GM21619 (cell line): ENCODE data around the gene STX4.

Experiments used
- ATAC-seq: cut with Tn5 transposase; IDR thresholded peaks from one replicate; pipeline ENCODE4 v1.9.1; 2021; ENCODE audit not compliant: unreplicated experiment

Gene STX4

DNA sequence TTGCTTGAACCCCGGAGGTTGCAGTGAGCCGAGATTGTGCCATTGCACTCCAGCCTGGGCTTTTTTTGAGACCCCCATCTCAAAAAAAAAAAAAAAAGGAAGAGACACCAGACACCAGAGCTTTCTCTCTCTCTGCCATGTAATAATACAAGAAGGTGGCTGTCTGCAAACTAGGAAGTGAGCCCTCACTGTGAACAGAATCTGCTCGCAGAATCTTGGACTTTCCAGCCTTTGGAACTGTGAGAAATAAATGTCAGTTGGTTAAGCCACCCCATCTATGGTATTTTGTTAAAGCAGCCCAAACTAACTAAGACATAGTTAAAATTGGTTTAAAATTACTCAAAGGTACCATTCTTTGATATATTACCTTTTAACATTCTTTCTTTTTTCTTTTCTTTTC, 12.8 kb upstream of the STX4 start:
- no peak for ATAC-seq

DNA sequence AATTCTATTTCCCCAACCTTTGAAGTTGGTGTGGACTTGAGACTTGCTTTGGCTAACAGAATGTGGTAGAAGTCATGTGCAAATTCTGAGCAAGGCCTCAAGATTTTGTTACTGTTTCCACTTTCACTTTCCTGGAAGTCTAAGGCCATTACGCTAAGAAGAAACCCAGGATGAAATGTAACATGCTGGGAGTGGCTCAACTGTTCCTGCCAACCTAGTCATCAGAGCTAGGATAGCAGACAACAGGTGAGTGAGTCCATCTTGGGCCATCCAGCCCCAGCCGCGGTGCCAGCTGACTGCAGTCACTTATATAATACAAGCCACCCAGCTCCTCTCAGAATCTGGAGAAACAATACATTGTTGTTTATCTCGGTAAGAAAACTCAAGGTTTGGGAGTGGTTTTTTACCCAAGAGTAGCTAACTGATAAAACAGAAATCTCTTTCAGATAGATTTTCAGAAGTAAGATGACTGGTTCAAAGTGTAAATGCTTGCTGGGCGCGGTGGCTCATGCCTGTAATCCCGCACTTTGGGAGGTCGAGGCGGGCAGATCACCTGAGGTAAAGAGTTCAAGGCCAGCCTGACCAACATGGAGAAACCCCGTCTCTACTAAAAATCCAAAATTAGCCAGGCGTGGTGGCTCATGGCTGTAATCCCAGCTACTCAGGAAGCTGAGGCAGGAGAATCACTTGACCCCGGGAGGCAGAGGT, 10.7 kb upstream of the STX4 start:
- no peak for ATAC-seq

GRCh38 chr16:31023252-31023602, 10.1 kb upstream of the STX4 start:
- ATAC-seq: no peak

GRCh38 chr16:31023627-31024226, 9.6 kb upstream of the STX4 start:
- ATAC-seq: no peak

DNA sequence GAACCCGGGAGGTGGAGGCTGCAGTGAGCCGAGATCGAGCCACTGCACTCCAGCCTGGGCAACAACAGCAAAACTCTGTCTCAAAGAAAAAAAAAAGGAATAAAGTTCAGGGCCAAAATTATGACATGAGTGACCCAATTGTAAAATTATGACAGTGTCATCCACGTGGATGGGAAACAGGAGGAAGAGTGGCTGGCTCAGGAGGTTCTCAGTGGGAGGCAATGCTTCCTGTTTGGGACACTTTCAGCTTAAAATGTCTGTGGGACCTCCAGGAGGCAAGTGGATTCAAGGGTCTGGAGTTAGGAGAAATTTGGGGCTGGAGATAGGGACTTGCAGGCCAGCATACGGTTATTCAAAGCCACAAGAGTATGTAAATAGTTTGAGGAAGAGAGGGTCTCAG, 8.0 kb upstream of the STX4 start:
- no peak for ATAC-seq

DNA sequence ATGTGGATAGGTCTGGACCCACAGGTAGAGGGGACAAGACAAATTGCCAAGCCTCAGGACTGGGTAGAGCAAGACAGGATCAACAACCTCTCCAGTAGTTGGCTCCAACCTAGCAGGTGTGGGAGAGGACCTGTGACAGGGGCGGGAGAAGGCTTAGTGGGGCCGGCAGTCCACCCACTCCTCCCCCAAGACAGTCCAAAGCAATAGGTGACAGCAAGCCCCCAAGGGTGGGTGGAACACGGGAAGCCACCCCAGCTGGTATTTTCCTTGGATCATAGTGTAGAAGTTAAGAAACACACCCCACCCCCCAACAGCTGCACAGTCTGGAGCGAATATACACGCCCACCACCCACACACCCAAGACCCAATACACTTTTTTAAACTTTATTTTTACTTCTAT, 4.1 kb upstream of the STX4 start:
- ATAC-seq: no peak

DNA sequence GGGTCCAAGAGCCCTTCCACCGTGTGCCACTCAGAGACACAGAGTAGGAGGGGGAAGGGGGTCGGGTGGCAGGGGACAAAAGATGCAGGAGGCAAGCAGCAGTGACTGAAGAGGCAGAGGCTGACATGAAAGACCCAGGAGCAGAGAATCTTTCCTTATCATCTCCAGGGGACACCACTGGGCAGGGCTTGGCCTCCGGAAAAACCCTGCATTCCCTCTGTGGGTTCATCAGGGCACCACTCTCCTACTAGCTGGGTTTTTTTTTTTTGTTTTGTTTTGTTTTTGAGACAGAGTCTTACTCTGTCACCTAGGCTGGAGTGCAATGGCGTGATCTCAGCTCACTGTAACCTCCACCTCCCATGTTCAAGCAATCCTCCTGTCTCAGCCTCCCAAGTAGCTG, 2.1 kb upstream of the STX4 start:
- ATAC-seq: no peak

- peak; percentile 39 for ATAC-seq
Measured at GRCh38 chr16:31033709-31034492, 543 bp downstream of the STX4 start.

DNA sequence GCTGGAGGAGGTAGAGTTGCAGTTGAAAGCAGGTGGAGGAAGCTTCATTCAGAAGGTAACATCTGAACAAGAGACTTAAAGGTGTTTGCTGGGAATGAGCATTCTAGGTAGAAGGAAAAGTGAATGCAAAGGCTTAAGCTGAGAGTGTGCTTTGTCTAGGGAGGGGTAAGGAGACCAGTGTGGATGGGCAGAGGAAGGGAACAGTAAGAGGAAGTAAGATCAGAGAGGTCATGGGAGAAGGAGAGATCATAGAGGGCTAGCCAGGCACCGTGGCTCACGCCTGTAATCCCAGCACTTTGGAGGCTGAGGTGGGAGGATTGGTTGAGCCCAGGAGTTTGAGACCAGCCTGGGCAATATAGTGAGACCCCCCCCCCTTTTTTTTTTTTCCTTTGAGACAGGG, 3.3 kb downstream of the STX4 start:
- no peak for ATAC-seq

DNA sequence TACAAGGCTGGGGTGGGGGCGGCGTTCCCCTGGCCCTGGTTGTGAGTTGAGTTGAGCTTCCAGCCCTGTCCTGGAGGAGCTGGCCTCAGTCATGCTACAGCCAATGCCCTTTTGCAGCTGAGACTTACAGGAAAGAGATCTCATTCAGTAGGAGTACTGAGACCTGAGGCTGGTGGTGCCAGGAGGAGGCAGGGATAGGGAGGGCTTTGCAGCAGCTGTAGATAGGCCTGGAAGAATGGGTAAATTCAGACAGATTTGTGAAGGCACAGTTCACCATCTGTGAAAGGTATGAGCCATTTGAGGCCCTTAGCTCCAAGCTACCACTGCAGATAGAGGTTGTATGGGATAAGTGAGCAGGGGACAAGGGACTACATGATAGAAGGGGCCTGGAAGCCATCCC, 5.6 kb downstream of the STX4 start:
- no peak for ATAC-seq

DNA sequence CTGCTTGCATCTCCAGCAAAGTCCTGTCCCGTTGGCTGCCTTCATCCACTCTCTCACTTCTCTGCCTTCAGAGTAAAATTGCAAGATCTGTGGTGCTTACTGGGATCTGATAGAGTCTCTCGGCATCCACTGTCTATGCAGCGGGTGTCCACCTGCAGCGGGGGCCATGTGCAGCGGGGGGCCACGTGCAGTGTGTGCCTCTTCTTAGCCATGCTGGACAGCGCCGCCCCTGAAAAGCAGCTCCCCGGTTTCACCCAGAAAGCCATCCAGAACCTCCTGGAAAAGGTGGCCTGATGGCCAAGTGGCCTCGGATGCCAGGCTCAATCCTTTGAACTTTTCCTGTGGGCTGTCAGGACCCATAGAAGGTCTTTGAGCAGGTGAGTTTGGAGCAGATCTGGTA, 9.5 kb downstream of the STX4 start:
- ATAC-seq: no peak

- ATAC-seq: no peak
Measured at GRCh38 chr16:31043352-31043751, 10.0 kb downstream of the STX4 start.

DNA sequence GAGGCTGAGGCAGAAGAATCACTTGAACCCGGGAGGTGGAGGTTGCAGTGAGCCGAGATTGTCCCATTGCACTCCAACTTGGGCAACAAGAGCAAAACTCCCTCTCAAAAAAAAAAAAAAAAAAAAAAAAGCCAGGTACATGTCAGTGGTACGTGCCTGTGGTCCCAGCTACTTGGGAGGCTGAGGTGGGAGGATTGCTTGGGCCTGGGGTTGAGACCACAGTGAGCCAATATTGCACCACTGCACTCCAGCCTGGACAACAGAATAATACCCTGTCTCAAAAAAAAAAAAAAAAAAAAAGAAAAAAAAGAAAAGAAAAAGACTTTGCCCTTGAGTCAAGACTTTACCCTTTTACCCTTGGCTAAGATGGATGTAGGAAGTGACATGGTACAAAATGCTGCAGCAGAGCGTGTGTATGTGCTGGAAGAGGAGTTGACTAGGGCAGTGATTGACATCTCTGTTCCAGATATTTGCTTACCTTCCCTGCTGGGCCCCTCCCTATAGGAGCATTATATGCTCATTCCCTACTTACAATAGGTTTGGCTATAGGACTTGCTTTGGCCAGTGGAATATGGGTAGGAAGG, 10.6 kb downstream of the STX4 start:
- ATAC-seq: no peak

DNA sequence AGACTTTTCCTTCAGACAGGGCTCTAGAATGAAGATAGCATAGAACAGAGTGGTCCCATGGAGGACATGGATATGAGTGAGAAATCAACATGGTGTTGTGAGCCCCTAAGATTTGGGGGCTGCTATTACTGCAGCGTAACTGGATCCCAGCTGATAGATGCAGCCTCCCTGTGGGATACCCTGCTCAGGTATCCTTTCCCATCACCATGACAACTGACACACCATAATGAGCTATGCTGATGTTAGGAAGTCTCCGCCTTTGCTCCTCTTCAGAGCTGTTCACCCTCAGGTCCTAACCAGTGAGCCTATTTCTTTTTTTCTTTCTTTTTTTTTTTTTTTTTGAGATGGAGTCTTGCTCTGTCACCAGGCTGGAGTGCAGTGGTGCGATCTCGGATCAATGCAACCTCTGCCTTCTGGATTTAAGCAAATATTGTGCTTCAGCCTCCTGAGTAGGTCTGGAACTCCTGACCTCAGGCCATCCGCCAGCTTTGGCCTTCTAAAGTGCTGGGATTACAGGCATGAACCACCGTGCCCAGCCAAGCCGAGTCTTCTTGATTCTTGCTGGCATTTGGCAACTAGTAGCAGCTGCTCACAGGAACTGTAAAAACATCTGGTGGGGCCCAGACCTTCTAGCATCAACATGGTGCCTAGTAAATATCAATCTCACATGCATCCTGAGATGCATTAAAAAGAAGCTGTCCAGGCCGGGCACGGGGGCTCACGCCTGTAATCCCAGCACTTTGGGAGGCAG, 17.1 kb downstream of the STX4 start:
- ATAC-seq: no peak

- no peak for ATAC-seq
Measured at GRCh38 chr16:31052114-31052513, 18.8 kb downstream of the STX4 start.

GRCh38 chr16:31055613-31056012, 22.3 kb downstream of the STX4 start:
- no peak for ATAC-seq

- no peak for ATAC-seq
Measured at GRCh38 chr16:31061126-31061812, 27.9 kb downstream of the STX4 start.

DNA sequence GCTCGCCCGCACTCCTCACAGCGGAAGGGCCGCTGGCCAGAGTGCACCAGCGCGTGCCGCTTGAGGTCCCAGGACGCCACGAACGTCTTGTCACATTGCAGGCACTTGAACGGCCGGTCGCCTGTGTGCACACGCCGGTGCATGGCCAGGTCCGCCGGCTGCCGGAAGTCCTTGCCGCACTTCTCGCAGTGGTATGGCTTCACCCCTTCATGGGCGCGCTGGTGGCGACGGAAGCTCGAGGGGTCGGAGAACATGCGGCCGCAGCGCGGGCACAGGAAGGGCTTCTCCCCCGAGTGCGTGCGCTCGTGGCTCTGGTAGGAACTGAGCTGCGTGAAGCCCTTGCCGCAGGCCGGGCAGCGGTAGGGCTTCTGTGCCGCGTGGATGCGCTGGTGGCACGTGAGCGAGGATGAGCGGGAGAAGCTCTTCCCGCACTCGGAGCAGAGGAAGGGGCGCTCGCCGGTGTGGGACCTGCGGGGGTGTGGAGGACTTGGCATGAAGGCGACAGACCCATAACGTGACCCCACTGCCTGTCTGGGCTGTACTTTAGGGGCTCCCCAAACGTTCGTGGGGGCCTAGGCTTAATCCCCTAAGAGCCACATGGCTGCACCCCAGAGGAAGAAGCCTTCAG, 28.6 kb downstream of the STX4 start:
- ATAC-seq: no peak

DNA sequence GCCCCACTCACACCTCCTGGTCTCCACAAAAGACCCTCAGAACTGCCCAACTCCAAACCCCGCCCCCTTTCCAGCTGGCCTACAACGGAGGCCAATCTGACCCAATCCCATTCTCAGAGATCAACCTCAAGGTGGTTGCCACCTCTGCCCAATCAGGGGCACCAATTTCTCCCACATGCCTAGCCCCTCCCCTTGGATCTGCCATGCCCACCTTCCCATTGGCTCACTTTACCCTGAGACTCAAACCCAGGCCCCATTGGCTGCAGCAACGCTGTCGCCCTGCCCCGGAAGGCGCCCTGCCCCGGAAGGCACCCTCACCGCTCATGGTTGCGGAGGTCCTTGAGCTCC, 30.1 kb downstream of the STX4 start:
- no peak for ATAC-seq

DNA sequence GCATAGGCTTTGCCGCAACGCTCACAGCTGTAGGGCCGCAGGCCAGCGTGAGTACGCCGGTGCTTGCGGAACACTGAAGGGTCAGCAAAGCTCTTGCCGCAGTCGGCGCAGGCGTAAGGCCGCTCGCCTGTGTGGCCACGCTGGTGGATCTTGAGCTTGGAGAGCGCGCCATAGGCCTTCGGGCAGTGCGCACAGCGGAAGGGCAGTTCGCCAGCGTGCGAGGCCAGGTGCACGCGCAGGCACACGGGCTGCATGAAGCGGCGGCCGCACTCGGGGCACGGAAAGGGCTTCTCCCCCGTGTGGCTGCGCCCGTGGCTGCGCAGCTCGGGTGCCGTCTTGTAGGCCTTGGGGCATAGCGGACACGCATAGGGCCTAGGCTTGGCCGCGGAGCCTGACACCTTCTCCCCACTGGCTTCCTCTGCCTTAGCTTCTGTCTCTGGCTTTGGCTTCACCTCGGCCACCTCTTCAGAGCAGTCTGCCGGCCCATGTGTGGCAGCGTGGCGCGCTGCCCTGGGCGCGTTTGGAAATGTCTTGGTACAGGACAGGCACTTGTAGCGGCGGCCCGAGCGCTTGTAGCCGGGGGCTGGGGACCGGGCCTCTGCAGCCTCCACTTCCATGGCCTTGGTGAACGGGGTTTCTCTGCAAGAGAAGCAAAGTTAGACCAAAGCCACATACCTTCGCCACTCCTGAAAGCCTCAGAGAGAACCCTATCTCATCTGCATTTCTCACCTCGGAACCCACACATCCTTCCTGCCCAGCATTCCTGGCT, 30.7 kb downstream of the STX4 start:
- no peak for ATAC-seq
